ENCODE data around the gene SLC25A12. TPM values are rescaled to one million over a fixed set of nuclear protein-coding genes. Genes with fewer than 3 reads are reported as not detected.

SLC25A12 gene
- total RNA-seq, 4 donors from 2014 or later: 9.6 to 18.2 (median 14.6) TPM

- no peak for DNase-seq
- no peak overlapping the region for H3K27ac ChIP-seq
- no peaks in the 10 kb centered on the region for H3K9me3 ChIP-seq
- no peak overlapping the region for H3K4me3 ChIP-seq
- no peaks in the 10 kb centered on the region for H3K4me1 ChIP-seq
- TF ChIP-seq POLR2A (IDR thresholded peaks at IDR 0.05) (no peak), CTCF (IDR thresholded peaks at IDR 0.05) (no peak)
- no peaks in the 10 kb centered on the region for H3K27me3 ChIP-seq
- peaks cover 0 to 55% (median 0%) of the 10 kb centered on the region in 3 donors for H3K36me3 ChIP-seq
Measured at GRCh38 chr2:171836146-171836910, 57.7 kb downstream of the SLC25A12 start.

- no peaks in the 10 kb centered on the region for H3K27me3 ChIP-seq
- DNase-seq: no peak
- no peaks in the 10 kb centered on the region for H3K4me1 ChIP-seq
- no peak for TF ChIP-seq CTCF (IDR thresholded peaks at IDR 0.05)
- TF ChIP-seq POLR2A (IDR thresholded peaks at IDR 0.05): no peak
- H3K27ac ChIP-seq: no peak overlapping the region
- H3K9me3 ChIP-seq: no peaks in the 10 kb centered on the region
- H3K36me3 ChIP-seq: peaks cover 0 to 61% (median 0%) of the 10 kb centered on the region in 3 donors
- H3K4me3 ChIP-seq: no peak overlapping the region
Measured at GRCh38 chr2:171835386-171835785, 58.7 kb downstream of the SLC25A12 start.

- H3K4me3 ChIP-seq: no peak overlapping the region
- peaks cover 0 to 61% (median 0%) of the 10 kb centered on the region in 3 donors for H3K36me3 ChIP-seq
- H3K9me3 ChIP-seq: no peaks in the 10 kb centered on the region
- DNase-seq: no peak
- TF ChIP-seq POLR2A (IDR thresholded peaks at IDR 0.05) (no peak), CTCF (IDR thresholded peaks at IDR 0.05) (no peak)
- H3K27ac ChIP-seq: no peak overlapping the region
- no peaks in the 10 kb centered on the region for H3K4me1 ChIP-seq
- H3K27me3 ChIP-seq: no peaks in the 10 kb centered on the region
Measured at GRCh38 chr2:171834286-171834685, 59.8 kb downstream of the SLC25A12 start.

- TF ChIP-seq POLR2A (IDR thresholded peaks at IDR 0.05): no peak
- TF ChIP-seq CTCF (IDR thresholded peaks at IDR 0.05): no peak
- Histone ChIP-seq H3K36me3 (peaks cover 0 to 61% (median 0%) of the 10 kb centered on the region in 3 donors), H3K9me3 (no peaks in the 10 kb centered on the region), H3K4me1 (no peaks in the 10 kb centered on the region), H3K4me3 (no peak overlapping the region), H3K27ac (no peak overlapping the region), H3K27me3 (no peaks in the 10 kb centered on the region)
- DNase-seq: no peak
Measured at GRCh38 chr2:171832489-171832888, 61.6 kb downstream of the SLC25A12 start.

GRCh38 chr2:171830039-171830438 is 64.0 kb downstream of the SLC25A12 start:
- Histone ChIP-seq H3K4me1 (no peaks in the 10 kb centered on the region), H3K27me3 (no peaks in the 10 kb centered on the region), H3K36me3 (peaks cover 0 to 52% (median 0%) of the 10 kb centered on the region in 3 donors), H3K4me3 (no peak overlapping the region), H3K27ac (no peak overlapping the region), H3K9me3 (no peaks in the 10 kb centered on the region)
- no peak for DNase-seq
- no peak for TF ChIP-seq CTCF (IDR thresholded peaks at IDR 0.05)
- no peak for TF ChIP-seq POLR2A (IDR thresholded peaks at IDR 0.05)

Measured in Peyer's patch (tissue), 4 donors.